ENCODE data around the gene C20orf144.
"Not testable (repeated sequence)": the region's sequence is repeated elsewhere in the genome, so short reads cannot be mapped to it uniquely, and the experiment has no call there.

Gene C20orf144

DNA sequence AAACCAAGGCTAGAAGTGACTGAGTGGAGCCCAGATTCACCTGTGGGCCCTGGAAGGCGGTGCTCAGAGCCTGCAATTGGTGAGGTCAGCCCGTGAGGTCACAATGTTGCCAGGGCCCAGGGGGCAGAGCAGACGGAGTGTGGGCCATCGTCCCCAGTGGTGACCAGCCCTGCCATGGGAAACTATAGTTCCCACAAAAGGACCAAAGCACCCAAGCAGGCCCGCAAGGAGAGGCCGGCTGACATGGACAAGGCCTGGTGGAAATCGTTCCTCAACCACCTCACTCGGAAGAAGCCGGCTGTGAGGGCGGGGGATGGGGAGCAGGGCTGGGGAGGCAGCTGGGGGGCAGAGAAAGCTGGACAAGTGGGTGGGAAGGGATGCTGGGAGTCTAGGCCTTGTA is at the start of gene C20orf144:
Gene C20orf144, plus strand, starts transcription at position 156 of the 400 bp plus-strand sequence. Its CDS starts 19 bp downstream, at position 175.
- Histone ChIP-seq H3K4me3 (peak within 1 kb of the TSS; percentile 61 to 90 (median 75)), H3K27ac (peak within 1 kb of the TSS; percentile 55 to 97 (median 91))

DNA sequence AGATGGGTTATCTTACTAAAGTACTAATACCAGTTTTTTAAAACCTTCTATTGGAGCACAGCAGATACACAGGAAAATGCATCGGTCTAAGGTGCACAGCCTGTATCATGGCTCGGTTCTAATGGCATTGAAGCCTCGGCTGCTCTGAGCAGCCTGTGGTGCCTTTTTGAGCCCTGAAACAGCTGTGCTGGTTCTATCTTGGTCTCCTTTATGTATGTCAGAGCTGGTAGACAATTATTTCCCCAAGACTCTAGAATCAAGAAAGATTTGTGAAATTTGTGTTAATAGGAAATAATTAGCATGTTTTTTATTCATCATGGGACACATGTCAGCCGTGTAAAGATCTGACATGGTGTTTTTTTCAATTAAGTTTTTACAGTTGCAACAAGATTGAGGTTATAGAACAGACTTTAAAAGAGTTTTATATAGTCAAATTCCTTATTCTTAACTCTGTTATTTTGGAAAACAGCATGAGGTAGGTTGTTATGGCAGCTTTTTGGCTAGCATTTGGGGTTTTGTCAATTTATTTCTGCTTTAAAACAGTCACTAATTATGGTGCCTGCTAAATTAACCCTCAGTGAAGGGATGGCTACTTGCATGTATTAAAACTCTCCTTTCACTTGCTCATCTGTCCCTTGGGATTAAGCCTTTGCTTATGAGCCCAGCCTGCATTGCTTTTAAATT is 40.3 kb upstream of the C20orf144 start:
- Histone ChIP-seq H3K4me3 (no peak overlapping the region), H3K27ac (no peak overlapping the region)

DNA sequence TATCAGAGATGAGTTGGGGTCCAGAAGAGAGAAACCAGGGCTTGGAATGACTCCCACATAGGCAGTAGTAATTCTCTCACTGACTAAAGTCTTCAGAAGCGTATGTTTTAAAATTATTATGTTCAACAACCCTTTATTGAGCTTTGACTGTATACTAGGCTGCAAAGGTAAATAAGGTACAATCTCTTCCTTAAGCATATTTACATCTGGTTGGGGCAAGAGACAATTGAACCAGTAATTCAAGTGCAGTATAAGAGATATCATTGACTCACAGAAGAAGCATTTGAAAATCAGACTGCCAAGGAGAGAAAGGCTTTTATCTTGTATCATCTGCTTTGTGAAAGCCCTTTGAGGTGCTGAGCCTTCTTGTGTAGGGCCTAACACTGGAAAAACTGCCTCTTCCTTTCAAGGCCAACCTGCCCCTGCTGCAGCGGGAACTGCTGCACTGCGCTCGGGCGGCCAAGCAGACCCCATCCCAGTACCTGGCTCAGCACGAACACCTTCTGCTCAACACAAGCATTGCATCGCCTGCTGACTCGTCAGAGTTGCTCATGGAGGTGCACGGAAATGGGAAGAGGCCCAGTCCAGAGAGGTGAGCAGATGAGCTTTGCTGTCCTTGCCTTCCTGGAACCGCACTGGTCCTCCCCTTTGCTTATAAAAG is 39.3 kb upstream of the C20orf144 start:
- no peak overlapping the region for H3K27ac ChIP-seq
- H3K4me3 ChIP-seq, result no peak overlapping the region

DNA sequence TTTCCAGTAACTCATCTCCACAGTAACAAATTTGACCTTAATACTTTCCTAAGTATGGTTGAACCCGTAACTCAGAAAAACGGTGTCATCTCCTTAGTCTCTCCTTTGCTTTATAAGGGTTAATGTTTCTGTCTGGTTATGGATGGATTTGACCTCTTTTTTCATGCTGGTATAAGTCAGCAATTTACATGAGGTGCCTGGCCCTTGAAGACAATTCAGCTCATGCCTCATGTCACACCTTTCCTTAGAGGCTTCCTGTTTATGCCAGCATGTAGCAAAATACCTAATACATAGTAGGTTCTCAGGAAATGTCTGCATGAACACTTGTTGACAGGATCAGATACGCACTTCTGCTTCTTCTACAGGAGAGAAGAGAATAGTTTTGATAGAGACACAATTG is 37.7 kb upstream of the C20orf144 start:
- H3K27ac ChIP-seq, result peak overlapping the region in 2 of 21 experiments; percentile 7 to 38
- H3K4me3 ChIP-seq, result no peak overlapping the region

DNA sequence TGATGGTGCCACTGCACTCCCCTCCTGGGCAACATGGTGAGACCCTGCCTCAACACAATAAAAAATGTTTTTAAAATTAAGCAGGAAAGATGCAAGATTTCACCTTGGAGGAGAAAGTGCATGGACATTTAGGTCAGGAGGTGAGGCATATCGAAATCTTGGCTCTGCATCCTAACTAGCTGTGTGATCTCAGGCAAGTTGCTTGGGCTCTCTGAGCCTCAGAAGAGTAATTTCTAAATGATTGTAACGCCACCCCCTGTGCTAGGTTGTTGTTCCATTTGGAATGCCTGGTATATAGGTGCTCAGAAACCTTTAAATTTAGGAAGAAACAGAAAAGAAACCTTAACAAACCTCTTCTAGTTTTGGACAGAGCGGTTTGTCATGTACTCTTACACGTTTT is 35.9 kb upstream of the C20orf144 start:
- Histone ChIP-seq H3K27ac (no peak overlapping the region), H3K4me3 (no peak overlapping the region)

DNA sequence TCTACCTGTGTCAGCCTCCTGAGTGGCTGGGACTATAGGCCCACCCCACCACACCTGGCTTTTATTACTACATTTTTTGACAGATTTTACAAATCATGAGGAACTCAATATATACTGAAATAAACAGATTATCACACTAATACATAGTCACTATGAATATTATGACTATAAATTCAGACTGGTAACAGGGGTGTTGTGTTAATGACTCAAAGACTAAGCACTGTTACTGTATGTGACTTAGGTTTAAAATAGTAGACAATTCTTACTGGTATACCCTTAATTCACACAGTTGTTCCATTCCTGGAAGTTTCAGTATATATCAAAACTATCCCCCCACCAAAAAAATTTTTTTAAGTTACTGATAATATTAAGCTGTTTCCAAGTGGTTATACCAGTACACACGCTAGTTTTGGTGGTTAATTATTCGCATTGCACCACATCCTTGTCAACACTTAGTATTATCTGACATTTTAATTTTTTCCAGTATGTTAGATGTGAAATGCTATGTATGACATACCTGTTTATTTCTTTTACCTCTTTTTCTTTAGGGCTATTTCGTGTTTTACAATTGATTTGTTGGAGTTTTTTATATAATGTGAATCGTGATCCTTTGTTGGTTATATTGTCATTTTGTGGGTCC is 34.4 kb upstream of the C20orf144 start:
- no peak overlapping the region for H3K4me3 ChIP-seq
- no peak overlapping the region for H3K27ac ChIP-seq

DNA sequence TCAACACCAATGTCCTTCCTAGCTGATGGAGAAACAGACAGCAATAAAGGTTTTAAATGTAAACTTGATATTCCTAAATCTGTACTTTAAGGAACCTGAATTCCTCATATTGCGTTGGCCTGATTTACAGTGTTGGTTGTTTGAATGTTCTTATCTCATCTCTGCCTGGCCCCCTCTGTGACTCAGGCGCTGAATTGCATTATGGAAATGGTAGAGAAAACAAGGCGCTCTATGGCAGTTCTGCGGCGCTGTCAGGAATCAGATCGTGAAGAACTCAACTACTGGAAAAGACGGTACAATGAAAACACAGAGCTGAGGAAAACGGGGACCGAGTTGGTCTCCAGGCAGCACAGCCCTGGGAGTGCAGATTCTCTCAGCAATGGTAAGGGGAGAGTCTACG is 32.6 kb upstream of the C20orf144 start:
- Histone ChIP-seq H3K27ac (no peak overlapping the region), H3K4me3 (no peak overlapping the region)

DNA sequence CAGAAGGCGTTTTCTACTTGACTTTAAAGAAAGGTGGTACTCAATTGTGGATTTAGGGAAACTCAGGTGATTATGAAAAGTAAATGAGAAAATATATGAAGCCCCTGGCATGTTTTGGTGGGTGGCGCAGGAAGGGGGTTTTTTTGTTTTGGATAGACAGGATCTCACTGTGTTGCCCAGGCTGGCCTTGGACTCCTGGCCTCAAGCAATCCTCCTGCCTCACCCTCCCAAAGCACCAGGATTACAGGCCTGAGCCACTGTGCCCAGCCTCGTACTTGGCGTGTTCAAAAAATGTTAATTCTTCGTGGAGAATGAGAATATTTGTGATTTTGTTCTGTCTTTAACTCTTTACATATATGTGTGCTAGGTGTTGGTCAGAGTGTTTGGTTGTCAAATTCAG is 32.1 kb upstream of the C20orf144 start:
- H3K27ac ChIP-seq, result no peak overlapping the region

DNA sequence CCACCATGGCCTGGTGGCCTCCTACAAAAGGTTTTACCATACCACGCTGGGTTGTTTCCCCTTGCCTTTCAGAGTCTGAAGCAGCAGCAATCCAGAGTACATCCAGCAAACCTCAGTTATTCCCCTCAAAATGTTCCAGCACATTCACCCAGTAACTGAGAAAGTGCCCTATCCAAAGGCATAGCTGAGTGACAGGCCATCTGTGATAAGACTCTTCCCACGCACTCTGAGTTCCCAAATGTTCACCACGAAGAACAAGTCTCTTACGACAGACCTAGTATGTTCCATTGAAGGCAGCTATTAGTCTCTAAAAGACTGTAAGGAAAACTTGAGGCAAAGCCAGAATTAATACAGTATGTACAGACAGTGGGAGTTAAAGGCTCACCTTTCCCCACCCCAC is 31.6 kb upstream of the C20orf144 start:
- no peak overlapping the region for H3K4me3 ChIP-seq

More for the DNA sequence above, 32.1 kb upstream of the C20orf144 start:
- H3K4me3 ChIP-seq, result no peak overlapping the region

DNA sequence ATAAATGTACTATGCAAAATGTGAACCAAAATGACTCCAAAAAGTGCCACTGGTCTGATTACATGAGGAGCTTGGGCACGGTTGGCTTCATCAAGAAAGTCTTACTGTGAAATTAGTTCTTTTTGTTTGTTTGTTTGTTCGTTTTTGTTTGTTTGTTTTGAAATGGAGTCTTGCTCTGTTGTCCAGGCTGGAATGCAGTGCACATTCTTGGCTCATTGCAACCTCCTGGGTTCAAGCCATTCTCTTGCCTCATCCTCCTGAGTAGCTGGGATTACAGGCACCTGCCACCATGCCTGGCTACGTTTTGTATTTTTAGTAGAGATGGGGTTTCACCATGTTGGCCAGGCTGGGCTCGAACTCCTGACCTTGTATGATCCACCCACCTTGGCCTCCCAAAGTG is 30.2 kb upstream of the C20orf144 start:
- not testable (repeated sequence) for H3K4me3 ChIP-seq, H3K27ac ChIP-seq

More for the DNA sequence above, 31.6 kb upstream of the C20orf144 start:
- H3K27ac ChIP-seq, result no peak overlapping the region

DNA sequence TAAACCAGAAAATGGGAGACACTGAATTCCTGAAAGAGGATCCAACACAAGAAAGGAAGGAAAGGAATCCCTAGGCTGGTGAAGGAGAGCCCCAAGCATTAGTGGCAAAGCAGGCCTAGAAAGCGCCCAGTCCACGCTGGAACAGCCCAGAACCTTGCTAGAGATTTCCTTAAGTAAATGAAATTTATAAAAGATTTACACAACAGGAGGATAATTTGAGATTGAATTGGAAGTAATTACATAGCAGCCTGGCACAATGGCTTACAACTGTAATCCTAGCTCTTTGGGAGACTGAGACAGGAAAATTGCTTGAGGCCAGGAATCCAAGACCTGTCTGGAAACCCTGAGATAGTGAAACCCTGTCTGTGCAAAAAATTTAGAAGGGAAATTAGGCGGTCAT is 26.8 kb upstream of the C20orf144 start:
- Histone ChIP-seq H3K27ac (no peak overlapping the region), H3K4me3 (no peak overlapping the region)

DNA sequence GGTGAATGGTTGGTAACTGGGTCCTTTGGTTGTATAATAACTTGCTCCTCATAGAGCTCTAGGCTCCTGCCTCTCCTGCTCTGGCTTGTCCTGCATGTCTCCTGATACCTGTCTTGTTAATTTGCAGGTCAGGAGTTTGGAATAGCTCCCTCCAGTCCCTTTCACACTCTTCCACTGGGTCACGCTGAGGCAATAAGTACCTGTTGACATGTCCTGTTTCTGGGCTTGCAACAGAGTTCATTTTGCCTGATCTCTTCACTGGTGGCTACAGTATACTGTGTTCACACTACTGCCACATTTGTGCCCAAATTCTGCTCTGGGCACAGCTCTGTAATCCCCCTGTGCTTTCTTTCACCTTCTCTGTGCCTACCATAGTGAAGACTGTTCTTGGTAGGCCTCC is 25.4 kb upstream of the C20orf144 start:
- no peak overlapping the region for H3K4me3 ChIP-seq
- H3K27ac ChIP-seq, result no peak overlapping the region

DNA sequence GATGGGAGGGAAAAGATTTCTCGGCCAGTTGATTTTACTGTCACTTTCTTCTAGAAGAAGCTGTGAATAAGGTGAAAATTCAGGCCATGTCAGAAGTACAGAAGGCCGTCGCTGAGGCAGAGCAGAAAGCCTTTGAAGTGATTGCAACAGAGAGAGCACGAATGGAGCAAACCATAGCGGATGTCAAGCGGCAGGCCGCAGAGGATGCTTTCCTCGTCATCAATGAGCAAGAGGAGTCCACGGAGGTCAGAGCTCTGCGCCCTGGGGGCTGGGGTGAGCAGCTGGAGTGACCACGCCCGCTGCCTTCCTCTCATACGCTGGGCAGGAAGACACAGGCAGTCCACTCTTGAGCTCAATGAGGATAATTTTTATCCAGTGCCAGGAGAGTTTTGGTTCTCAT is 21.8 kb upstream of the C20orf144 start:
- Histone ChIP-seq H3K27ac (no peak overlapping the region), H3K4me3 (no peak overlapping the region)

DNA sequence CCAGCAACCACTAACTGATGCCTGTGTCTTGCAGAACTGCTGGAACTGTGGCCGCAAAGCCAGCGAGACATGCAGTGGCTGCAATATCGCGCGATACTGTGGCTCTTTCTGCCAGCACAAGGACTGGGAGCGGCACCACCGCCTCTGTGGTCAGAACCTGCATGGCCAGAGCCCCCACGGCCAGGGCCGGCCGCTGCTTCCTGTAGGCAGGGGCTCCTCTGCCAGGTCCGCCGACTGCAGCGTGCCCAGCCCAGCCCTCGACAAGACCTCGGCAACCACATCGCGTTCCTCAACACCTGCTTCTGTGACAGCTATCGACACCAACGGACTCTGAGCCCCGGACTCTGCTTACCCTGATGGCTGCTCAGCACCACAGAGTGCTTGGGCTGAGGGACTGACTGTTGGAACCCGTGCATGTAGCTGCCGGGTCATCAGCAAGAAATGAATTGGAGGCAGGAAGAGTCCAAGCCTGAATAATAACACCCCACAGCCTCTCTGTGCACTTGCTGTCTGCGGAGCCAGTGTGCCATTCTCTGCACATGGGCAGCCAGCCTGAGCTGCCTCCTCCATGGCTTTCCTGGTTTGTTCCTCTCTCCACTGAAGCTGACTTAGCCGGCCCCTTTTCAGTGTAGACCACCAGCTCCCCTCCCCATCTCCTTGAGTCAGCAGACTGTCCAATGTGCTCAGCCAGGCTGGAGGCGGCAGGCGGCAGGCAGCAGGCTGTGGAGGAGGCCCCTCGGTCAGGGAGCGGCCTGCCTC is 17.6 kb upstream of the C20orf144 start:
- Histone ChIP-seq H3K27ac (no peak overlapping the region), H3K4me3 (no peak overlapping the region)

DNA sequence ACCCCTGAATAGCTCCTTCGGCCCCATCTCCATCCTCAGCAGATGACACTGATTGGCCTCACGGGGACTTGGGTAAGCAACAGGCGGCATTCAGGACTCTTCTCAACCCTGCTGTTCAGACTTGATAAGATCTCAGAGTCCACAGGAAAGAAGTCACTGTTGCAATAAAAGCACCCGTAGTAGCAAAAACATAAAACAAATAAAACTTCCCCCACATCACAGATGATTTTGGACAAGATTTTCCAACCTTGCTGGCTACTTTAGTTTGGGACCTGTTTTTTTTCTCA is 17.1 kb upstream of the C20orf144 start:
- H3K27ac ChIP-seq, result no peak overlapping the region
- no peak overlapping the region for H3K4me3 ChIP-seq

DNA sequence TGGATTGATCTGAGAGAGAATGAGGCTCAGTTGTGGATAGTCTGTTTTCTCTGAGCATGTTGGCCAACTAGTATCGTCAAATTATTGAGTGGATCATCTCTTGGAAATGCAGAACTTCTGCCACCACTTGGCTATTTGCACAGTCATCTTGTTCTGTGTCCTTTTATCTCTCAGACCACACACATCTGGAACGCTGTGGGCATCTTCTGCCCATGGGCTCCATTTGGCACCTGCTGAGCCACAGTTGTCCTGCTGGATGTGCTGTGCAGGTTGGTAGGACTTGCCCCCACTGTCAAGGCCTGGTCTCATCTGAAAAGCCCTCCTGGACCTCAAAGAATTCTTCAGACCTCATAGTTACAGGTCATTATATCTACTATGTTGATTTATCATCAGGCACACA is 16.7 kb upstream of the C20orf144 start:
- H3K27ac ChIP-seq, result no peak overlapping the region

DNA sequence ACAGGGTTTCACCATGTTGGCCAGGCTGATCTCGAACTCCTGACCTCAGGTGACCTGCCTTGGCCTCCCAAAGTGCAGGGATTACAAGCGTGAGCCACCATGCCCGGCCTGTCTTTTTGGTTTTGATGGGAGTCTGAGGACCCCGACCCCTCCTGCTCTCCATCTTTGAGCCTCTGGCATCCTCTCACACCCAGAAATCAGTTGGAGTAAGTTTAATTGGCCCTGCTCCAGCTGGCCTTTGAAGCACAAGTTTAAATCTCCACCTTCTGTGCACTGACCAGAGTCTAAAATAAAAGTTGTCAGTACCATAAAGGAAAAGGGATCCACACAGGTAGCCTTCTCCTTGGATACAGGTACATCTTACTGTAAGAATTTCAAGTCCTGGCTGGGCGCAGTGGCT is 15.9 kb upstream of the C20orf144 start:
- H3K4me3 ChIP-seq, result no peak overlapping the region
- no peak overlapping the region for H3K27ac ChIP-seq

More for the DNA sequence above, 16.7 kb upstream of the C20orf144 start:
- no peak overlapping the region for H3K4me3 ChIP-seq

DNA sequence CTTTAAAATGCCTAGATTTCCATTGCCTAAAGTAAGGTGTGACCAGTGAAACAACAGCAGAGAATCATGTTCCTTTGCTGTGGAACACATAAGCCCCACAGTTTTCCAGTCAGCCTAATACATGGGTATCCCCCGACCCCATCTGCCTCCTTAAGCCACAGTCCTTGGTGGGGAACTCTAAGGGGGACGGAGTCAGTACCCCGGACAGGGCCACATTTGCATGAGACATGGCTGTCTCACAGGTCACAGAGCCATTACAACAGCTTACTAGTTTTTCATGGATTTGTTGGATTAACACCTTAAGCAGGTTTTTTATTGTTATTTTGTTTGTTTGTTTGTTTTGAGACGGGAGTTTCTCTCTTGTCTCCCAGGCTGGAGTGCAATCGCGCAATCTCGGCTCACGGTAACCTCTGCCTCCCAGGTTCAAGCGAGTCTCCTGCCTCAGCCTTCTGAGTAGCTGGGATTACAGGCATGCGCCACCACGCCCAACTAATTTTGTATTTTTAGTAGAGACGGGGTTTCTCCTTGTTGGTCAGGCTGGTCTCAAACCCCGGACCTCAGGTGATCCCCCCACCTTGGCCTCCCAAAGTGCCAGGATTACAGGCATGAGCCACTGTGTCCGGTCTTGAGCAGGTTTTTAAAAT is 15.0 kb upstream of the C20orf144 start:
- Histone ChIP-seq H3K27ac (peak overlapping the region in 15 of 21 experiments; percentile 6 to 68 (median 51)), H3K4me3 (peak overlapping the region in 1 of 7 experiments; percentile 4)

DNA sequence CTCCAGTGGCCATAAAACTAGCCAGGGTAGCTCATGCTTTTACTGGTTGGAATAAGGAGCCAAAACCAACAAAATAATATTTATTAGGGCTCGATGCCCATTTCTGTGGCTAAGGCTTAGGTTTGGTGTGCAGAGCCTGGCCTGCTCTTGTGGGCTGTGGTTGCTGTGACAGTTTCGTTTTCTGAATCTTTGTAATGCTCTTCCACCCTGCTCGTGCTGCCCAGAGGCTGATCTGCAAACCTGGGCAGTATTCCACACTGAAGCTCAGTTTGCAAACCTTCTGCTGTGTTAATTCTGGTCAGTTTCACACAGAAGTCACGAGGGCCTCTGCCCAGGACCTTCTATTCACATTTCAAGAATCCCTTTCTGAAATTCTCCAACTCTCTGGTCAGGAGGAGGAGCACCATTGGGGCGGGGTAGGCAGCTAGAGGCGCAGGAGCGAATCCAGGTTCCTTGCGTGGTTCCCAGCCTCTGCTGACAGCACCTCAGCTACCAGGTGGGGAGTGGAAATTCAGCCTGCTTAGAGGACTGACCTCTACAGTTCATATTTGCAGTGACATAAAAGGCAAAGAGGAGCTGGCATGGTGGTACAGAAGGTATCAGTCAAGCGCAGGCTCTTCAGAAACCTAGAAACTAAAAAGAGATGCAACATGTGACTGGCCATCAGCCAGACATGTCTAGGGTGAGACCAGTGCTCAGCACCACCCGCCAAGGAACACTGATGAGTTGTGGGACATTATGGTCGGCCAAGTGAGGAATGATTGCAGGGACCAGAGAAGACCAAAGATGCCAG is 14.3 kb upstream of the C20orf144 start:
- peak overlapping the region in 1 of 7 experiments; percentile 4 for H3K4me3 ChIP-seq
- peak overlapping the region in 16 of 21 experiments; percentile 6 to 68 (median 50) for H3K27ac ChIP-seq

Measured in skin epidermis (tissue), 12 donors.